Islet of Langerhans (tissue), 1 donor: ENCODE results near the gene GRID1.

Source experiments
- FAIRE-seq: peaks from one replicate; lab custom pipeline; 2011; peaks lifted over from hg19 to GRCh38; lab: Jason Lieb, UNC

The GRID1 gene

GRCh38 chr10:86226781-86227201, 139.8 kb downstream of the GRID1 start:
- FAIRE-seq: no peak

GRCh38 chr10:86226016-86226415, 140.6 kb downstream of the GRID1 start:
- FAIRE-seq: no peak

DNA sequence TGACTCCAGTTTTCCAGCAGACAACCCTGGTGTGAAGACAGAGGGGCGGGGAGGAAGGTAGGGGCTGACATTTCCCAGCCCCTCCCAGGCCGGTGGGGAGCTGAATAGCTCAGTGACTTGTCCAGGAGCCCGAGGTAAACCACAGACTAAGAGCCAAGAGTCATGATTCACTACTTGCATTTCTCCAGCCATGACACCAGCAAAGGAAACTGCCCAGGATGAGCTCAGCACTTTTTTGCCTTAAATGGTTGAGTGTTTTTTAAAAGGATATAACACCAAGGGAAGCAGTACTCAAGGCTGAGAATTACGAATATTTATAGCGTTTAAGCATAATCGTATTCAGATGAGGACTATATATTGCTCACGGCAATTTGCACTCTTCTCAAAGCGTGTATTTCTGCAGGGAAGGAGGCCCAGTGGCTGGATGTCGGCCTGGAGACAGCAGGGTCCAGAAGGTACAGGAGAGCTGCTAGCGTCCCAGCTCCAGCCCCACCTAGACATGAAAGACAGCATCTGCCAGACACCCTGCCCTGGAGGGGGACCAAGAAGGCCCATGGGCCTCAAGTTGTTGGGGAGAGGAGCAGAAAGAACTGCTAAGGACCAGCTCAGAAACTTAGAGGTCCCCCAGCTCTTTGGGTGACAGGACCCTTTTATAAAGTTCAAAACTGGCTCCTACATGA, 141.4 kb downstream of the GRID1 start:
- FAIRE-seq: no peak

DNA sequence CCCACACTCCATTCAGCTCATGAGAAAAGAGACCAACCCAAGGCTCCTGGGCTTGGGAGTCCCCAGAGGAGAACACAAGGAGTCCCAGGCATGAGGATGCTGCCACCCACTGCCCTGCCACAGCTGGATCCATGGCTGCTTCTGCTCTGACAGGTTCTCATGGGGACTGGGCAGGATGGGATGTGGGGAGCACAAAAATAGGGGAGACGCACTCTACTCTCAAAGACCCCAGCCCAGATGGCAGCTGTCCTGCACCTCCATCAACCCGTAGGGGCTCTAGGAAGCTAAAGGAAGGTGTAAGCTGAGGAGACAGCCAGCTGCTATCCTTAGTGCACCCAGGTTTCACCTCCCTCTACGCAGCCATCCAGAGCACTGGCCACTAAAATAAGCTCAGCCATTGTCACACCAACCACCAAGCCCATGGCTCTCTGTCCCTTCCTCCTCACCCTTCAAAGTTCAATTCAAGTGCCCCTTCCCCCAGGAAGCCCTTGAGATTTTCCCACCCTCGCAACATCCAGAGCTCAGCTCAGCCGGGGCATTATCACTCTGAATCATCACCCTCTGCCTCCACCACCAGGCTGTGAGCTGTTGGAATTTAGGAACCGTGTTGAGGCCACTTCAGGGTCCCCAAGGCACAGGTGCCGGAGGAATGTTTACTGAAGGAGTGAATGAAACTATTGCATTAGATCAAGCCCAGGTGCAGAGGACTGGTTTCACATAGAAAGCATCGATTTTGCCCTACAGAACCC, 142.1 kb downstream of the GRID1 start:
- no peak for FAIRE-seq

GRCh38 chr10:86223256-86223655, 143.3 kb downstream of the GRID1 start:
- FAIRE-seq: no peak

GRCh38 chr10:86222687-86223086, 143.9 kb downstream of the GRID1 start:
- no peak for FAIRE-seq

GRCh38 chr10:86222336-86222650, 144.3 kb downstream of the GRID1 start:
- FAIRE-seq: no peak

DNA sequence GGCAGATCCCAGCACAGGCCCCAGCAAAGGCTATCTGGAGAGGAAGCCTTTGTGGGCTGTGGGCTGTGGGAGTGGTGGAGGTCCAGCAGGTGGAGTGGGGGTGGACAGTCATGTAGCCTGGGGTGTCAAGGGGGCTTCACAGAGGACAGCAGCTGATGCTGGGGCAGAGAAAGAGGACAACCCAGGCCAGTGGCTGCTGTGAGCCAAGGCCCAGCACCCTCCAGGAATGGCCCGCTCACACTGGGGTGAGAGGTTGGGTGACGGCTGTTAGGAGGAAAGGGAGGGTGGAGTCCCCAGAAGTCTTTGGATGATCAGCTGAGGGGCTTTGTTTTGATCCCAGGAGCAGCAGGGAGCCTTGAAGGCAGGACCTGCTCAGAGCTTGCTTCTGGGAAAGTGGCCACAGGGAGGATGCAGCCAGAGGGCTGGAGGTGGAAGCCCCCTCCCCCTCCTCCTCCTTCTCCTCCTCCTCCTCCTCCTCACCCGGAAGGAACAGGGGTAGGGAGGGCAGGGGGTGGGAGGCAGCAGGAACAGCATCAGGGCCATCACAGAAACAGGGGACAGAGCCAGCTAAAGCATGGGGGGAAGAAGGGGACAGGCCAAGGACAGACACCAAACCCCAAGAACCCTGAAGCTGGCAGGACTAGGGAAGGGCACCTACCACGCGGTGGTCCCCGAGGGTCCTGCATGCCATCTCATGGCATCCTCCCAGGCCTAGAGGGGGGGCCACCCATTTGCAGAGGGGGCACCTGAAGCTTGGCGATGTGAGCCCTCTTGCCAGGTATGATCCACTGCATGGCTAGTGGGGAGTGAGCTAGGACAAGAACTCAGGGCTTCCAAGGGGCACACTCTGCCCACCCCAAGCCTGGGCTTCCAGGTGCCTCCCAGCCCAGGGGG, 144.9 kb downstream of the GRID1 start:
- FAIRE-seq: no peak

DNA sequence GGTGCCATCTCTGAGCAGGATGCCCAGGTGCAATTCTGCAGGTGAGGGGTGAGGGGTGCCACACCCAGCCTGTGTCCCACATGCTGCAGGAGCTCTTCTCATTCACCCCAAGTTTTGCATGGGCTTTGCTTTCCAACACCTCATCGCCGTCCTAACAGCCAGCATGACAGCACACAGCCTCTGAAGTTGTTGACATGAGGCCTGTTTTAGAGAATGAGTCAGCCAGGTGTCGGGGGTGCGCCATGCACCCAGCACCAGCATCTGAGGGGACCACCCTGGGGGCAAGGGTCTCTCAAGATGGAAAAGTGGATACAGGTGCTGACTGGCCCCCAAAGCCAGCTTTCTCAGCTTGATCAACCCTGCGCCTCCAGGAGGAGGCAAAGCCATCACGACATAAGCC, 146.0 kb downstream of the GRID1 start:
- FAIRE-seq: no peak

DNA sequence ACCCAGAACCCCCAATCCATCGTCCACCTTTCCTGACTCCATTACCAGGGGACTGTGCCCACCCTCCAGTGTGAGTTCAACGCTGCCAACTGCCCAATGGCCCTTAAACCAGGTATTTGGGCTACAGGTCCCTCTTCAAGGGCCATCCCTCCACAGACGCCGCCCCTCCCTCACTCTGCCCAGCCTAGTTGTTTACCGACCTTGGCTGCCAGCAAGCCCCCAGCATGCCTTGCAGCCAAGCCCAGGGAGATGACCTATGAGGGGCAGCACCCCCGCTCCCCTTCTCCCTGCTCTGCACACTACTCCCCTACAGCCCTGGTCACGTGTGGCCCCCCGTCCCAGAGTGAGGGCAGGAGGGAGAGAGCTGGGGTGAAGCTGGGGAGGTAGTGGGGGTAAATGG, 147.3 kb downstream of the GRID1 start:
- FAIRE-seq: no peak

GRCh38 chr10:86218842-86219241, 147.8 kb downstream of the GRID1 start:
- no peak for FAIRE-seq

DNA sequence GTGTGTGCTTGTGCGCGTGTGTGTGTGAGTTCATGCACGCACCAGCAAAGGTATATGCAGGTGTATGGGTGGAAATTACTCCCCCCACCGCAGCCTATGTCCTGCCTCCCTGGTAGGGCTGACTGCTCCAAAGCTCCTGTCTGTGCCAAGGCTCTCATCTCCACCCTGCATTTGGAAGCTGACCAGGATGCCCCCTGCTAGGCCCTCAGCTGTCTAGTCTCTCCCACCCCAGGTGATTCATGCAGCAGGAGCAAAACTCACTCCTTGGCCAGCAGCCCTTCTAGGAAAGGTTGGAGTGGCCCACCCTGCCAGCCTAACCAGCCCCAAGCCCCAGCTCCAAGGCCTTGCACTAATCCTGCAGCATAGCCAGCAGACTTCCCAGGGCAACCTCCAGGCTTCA, 148.4 kb downstream of the GRID1 start:
- no peak for FAIRE-seq

DNA sequence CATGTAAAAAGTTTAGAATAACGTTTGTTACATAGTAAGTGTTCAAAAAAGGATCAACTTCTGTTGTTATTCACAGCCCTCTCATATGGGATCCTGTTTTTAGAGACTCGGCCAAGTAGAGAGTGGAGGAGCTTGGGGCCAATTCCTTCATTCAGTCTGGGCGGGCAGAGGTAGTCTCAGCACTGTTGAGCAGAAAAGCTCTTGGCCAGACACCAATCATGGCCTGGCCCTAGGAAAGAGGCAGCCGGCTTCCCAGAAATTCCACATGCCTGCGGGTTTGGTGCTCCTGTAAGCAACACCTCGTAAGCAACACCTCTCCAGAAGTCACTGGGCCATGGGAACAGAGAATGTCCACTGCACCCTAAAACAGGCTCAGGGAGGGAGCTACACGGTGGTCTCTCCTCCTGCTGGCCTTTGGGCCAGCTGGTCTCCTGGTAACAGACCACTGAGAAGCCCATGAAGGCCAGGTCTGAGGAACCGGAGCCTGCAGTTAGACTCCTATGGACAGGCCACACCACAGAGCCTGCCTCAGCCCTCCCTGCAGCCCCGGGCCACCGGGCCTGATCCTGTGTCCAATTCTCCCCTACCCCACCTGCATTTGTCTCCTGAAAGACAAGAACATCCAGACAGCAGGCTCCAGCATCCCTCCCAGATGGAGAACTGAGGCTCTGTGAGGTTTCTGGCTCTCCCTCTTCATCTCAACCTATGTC, 149.1 kb downstream of the GRID1 start:
- FAIRE-seq: no peak

- FAIRE-seq: no peak
These were observed 149.7 kb downstream of the GRID1 start for GRCh38 chr10:86216886-86217285.

- FAIRE-seq: no peak
These were observed 150.9 kb downstream of the GRID1 start for GRCh38 chr10:86215712-86216111.

- no peak for FAIRE-seq
These were observed 151.5 kb downstream of the GRID1 start for GRCh38 chr10:86215046-86215445.

DNA sequence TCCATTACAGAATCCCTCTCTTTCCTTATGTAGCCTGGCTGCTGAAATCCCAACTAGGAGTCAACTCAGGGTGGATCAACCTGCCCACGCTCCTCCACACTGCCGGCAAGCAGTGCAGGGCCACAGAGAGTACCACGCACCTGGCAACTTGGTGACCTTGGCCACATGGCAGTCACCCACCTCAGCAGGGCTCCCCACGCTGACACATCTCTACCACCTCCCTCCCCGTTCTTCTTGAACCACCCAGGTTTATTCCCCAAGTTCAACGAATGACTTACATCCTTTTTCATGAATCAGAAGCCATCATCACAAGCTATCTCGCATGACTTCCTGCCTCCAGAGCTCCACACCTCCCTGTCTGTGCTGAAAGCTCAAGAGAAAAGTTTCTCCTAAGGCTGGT, 153.4 kb downstream of the GRID1 start:
- FAIRE-seq: no peak

DNA sequence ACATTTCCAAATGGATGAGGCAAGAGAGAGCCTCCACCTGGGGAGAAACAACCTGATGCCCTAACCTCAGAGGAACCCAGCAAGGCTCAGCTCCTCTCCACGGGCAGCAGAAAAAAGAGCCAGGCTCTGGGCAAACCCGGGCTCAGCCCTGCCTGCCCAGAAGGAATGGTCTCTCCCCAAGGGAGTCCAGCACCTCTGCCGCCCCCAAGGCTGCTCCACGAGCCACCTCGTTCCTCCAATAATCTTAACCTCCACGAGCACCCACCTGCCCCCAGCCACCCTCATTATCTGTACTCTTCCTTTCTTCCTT, 154.2 kb downstream of the GRID1 start:
- no peak for FAIRE-seq

DNA sequence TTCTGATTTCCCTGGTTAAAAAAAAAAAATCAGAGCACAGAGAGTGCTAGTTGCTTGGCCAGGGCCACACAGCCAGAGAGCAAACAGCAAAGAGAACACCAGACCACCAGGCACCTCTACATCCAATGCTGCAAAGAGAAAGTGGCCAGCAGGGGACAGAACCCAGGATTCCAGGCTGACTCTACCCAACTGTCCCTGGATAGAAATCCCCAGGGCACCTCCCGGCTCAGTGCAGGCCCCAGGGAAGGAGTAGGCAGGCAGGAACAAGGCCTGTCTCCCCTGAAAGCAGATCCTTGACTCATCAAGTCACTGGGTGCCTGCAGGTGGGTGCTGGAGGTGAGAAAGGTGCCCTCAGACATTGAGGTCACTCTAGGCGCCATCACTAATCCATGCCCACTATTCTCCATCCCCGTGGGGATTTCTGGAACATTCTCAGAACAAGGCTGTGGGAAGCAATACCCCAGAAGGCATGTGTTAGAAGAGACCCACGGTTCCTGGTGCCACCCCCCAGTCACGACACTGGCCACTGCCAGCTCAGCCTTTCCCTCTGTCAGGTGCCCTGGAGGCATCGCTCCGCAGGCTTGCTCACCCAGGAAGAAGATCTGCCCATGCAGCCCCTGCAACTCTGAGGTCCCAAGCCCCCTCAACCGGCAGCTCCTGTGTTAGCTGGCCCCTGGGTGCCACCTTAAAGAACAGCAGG, 154.8 kb downstream of the GRID1 start:
- FAIRE-seq: no peak

DNA sequence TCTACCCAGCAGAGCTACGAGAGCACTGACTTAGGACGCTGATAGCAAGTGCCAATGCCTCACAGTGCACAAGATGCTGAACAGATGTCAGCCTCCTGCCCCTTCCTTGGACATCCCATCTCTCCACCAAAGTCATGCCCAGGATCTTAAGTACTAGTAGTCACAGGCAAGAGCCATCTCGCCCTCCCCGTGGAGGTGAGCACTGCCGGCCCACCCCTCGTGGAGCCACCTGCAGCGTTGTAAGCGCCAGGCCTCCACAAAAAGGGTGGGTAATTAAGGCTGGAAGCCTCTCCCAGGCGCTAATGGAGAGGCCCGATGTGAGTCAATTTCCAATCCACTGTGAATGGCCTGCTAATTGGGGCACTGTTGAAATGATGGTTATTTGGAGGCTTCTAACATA, 156.2 kb downstream of the GRID1 start:
- no peak for FAIRE-seq

- FAIRE-seq: no peak
These were observed 156.9 kb downstream of the GRID1 start for GRCh38 chr10:86209726-86210125.

DNA sequence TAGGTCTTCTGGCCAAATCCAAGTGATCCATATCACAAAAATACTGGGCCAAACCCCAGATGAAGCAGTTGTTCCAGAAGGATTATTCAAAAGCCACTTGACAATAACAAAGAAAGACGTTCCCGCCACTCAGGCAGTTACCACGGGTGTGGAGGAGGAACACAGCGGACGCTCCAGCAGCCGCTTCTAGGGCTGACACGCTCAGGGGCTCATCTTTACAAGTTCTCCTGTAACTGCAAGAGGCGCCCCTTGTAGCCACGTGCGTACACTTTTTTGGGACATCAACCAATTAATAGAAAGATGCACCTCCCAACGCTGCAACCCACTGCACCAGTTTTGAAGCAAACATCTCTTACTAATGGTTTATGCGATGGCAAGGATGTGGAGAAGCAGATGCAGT, 159.4 kb downstream of the GRID1 start:
- no peak for FAIRE-seq
